Mammary epithelial cell (primary cell): Measurements from ENCODE around the gene NUTM1.

Experiments
- CTCF ChIP-seq, 2 donors: IDR thresholded peaks in 1 of 2; conservative IDR thresholded peaks in 1 of 2; 2 replicates each; pipeline ENCODE4 v1.5.1; 2011 to 2012; ENCODE audit warnings: inconsistent platforms in 2 of 2, low read length in 2 of 2, mild to moderate bottlenecking in 2 of 2, control low read depth in 1 of 2, low read depth in 1 of 2; ENCODE audit not compliant: insufficient read depth in 1 of 2; ENCODE audit errors: extremely low read depth in 1 of 2
- EZH2 ChIP-seq: IDR thresholded peaks from 2 replicates; pipeline ENCODE4 v1.6.1; 2012; ENCODE audit warnings: low read length, inconsistent platforms, borderline replicate concordance

DNA sequence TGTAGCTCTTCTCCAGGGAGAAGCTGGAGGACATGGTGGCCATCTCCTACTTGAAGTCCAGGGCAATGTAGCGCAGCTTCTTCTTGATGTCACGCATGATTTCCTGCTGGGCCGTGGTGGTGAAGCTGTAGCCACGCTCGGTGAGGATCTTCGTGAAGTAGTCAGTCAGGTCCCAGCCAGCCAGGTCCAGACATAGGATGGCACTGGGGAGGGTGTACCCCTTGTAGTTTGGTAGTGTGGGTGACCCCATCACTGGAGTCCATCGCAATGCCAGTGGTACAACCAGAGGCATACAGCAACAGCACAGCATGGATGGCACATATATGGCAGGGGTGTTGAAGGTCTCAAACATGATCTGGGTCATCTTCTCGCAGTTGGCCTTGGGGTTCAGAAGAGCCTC lies 30.8 kb downstream of the NUTM1 start:
- TF ChIP-seq CTCF (conservative IDR thresholded peaks at IDR 0.05 in 1 of 2, IDR thresholded peaks at IDR 0.05 in 1 of 2; ENCODE audit: extremely low read depth in 1 of 2, insufficient read depth in 1 of 2, low read depth in 1 of 2, low read length in 2 of 2), result no peak
- no peak for TF ChIP-seq EZH2
